GM21529 (cell line): ENCODE results near the gene BFAR.
A peak's percentile ranks its signal among the peaks of the same experiment; 100 is the strongest.
"Not testable (repeated sequence)": the region's sequence is repeated elsewhere in the genome, so short reads cannot be mapped to it uniquely, and the experiment has no call there.

Experiments used
- ATAC-seq: cut with Tn5 transposase; IDR thresholded peaks from one replicate; pipeline ENCODE4 v1.9.1; 2021; ENCODE audit not compliant: unreplicated experiment

BFAR gene

DNA sequence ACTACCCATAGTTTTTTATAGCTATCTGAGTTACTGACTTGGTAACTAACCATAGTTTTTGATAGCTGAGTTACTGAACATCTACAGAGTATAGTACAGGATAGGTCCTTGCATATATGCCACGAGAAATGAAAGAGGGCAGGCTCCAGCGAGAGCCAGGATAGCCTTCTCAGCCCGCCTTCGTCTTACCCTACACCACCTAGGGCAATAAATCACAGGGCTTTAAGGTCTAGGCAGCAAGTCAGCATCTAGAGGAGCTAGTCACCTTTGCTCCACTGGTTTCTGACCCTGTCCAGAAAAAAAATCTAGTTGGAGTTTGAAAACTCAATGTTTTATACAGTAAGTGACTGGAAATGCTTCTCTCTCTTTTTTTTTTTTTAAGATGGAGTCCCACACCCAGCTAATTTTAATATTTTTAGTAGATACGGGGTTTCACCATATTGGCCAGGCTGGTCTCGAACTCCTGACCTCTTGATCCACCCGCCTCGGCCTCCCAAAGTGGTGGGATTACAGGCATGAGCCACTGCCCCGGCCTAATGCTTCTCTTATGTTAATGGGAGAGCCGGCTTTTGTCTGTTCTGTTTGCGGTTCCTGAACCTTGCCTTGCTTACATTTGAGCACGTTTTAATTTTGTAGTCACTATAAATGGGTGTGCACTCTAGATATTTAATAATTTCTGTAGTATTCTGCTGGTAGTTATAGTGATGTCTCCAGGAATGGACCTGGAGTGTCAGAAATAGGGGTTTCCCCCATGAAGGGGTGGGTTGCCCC, 2.8 kb downstream of the BFAR start:
- ATAC-seq, result no peak

DNA sequence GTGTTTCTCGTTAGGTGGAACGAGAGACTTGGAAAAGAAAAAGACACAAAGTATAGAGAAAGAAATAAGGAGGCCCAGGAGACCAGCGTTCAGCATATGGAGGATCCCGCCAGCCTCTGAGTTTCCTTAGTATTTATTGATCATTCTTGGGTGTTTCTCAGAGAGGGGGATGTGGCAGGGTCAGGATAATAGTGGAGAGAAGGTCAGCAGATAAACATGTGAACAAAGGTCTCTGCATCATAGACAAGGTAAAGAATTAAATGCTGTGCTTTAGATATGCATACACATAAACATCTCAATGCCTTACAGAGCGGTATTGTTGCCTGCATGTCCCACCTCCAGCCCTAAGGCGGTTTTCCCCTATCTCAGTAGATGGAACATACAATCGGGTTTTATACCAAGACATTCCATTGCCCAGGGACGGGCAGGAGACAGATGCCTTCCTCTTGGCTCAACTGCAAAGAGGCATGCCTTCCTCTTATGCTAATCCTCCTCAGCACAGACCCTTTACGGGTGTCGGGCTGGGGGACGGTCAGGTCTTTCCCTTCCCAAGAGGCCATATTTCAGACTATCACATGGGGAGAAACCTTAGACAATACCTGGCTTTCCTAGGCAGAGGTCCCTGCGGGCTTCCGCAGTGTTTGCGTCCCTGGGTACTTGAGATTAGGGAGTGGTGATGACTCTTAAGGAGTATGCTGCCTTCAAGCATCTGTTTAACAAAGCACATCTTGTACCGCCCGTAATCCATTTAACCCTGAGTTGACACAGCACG, 3.6 kb downstream of the BFAR start:
- ATAC-seq, result not testable (repeated sequence)

DNA sequence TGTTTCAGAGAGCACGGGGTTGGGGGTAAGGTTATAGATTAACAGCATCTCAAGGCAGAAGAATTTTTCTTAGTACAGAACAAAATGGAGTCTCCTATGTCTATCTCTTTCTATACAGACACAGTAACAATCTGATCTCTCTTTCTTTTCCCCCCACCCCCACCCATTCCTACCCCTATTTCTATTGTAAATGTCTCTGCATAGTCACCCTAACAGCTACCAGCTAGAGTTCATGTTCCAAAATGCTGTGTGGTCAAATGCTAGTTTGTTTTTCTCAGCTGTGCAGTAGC, 4.1 kb downstream of the BFAR start:
- ATAC-seq, result not testable (repeated sequence)

DNA sequence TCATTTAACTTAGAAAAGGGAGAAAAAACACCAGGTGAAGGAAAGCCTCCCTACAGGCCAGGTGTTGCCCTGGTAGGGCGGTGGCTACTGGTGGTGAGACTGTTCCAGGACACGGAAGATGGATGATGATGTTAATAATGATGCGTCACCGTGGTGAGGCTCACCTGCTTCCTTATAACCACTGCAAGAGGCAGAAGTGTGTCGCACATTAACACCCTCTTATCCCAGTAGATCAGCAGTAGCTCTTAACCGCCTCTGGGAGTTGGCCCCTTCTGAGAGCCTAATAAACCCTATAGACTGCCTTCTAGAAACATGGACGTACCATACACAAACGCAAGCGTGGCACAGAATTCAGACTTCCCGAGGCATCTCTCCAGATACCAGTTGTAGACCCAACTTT, 7.8 kb downstream of the BFAR start:
- no peak for ATAC-seq

DNA sequence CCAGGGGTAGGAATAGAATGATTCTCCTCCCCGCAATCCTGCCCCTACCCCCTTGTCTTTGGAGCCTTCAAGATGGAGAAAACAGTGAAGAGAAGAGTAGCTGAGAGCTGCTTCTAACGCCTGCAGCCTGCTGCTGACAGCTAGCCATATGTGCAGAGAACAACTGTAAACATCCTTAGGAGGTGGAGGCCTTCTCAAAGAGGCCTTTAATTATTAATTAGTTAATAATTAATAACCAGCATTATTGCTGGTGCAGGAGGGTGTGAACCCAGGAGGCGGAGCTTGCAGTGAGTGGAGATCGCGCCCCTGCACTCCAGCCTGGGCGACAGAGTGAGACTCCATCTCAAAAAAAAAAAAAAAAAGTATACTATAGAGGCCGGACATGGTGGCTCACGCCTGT, 8.5 kb downstream of the BFAR start:
- ATAC-seq, result no peak

DNA sequence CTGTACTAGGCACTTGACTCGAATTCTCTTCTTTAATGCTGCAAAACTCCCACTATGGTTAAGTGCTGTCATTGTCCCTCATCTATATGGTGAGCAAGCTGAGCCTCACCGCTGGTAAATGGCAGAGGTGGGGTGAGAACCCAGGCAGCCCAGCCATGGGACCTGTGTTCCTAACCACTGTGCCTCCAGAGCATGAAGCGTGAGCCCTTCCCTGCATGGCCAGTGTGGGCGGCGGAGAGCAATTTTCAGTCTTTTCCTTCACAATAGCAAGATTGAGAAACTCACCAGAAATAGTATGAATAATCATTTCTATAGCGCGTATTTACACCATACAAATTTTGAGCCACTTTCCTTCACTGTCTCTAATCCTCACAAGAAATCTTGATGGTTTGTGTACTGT, 9.2 kb downstream of the BFAR start:
- ATAC-seq, result no peak

DNA sequence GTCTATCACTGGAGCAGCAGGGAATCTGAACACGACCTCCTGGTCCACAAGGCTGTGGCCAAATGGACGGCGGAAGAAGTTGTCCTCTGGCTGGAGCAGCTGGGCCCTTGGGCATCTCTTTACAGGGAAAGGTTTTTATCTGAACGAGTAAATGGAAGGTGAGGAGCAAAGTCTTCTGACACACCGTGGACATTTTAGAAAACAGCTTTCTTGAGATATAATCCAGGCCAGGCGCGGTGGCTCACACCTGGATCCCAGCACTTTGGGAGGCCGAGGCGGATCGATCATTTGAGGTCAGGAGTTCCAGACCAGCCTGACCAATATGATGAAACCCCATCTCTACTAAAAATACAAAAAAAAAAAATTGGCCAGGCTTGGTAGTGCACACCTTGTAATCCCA, 17.1 kb downstream of the BFAR start:
- no peak for ATAC-seq

DNA sequence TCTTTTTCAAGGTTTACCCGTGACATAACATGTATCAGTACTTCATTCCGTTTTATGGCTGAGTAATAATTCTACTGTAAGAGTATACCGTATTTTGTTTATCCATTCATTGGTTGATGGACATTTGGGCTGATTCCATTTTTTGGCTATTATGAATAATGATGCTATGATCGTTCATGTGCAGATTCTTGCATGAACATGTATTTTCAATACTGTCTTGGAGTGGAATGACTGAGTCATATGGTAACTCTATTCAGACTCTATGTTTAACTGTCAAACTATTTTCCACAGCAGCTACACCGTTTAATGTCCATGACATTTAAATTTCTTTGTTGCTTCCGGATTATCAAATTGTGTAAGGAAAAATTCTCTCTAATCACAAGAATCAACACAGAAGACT, 17.9 kb downstream of the BFAR start:
- no peak for ATAC-seq

DNA sequence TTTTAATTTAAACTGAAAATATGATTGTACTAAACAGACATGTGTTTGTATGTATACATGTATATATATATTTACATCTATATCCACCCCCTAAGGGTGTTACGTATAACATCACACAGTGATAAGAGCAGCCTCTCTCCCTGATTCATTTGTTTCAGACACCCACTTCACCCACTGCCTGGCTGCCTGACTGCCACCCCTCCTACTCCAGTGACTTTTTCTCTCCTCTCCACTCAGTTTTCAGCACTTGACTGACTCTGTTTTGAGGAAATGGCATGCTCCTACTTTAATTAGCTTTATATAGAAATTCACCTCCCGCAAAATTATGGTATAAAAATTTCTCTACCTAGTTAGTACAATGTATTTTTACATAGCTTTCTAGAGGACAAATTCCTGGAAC, 20.0 kb downstream of the BFAR start:
- no peak for ATAC-seq

DNA sequence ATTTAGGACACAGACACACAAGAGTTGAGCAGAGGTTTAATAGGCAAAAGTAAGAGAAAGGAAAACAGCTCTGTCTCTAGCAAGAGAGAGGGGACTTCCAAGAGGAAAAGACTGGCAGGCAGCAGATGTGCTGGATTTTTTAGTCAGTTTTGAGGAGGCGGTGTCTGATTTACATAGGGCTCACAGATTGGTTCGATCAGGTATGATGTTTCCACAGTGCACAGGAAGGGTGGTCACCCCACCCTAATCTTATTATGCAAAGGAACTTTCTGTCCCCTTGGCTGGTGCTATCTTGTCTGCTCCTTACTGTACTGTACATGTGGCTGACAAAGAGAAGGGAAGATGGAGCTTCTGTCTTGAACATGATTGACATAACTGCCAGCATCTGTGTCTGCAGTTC, 25.3 kb downstream of the BFAR start:
- peak; percentile 93 for ATAC-seq

DNA sequence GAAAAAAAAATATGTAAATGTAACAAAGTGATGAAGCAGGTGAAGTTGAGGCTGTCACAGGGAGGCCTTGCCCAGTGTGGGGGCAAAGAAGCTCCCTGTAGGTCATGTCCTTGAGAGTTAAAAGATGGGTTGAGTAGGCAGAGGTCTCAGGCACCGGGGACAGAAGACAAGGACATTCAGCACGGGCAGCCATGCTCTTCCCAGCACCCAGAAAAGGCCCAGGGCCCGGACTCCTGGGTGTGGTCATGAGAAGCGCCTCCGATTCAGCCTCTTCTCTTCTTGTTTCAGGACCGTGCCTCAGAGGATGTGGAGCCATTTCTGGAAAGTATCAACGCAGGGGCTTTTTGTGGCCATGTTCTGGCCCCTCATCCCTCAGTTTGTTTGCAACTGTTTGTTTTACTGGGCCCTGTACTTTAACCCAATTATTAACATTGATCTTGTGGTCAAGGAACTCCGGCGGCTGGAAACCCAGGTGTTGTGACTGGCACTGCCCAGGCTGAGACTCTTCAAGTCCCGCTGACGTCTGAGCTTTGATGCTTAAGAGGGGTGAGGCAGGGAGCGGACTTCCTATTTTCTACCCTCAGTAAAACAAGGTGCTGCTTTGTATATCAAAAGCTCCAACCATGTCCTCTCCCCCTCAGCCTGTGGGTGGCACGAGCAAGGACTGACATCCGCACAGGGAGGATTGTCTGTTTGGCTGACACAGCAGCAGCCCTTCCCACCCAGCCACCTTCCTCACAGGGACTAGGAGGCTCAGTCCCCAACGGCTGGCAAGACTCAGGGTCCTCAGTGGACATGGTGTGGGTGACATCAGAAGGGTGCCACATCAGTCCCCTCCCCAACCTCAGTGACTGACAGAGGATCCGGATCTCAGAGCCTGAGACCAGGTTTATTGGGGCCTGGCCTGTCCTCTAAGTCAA, 34.9 kb downstream of the BFAR start:
- ATAC-seq, result no peak

DNA sequence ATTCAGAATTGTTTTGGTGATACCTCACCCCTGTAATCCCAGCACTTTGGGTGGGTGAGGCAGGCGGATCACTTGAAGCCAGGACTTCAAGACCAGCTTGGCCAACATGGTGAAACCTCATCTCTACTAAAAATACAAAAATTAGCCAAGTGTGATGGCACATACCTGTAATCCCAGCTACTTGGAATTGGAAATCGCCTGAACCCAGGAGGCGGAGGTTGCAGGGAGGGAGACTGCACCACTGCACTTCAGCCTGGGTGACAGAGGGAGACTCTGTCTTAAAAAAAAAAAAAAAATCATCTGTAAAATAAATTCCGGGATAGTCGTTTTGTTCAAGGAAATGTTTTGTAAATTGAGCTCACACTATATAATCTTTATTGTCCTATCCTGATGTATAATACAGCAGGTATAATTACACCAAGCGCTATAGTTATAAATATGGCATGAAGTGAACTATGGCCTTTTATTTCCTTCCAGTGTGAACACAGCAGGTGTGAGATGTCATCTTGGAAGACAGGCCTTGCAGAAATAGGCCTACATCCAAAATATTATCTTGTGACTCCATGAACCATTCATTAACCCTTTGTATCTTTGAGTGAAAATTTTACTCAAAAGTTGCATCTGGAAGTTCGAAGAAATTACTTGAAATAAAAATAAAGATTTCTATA, 35.9 kb downstream of the BFAR start:
- ATAC-seq, result no peak

DNA sequence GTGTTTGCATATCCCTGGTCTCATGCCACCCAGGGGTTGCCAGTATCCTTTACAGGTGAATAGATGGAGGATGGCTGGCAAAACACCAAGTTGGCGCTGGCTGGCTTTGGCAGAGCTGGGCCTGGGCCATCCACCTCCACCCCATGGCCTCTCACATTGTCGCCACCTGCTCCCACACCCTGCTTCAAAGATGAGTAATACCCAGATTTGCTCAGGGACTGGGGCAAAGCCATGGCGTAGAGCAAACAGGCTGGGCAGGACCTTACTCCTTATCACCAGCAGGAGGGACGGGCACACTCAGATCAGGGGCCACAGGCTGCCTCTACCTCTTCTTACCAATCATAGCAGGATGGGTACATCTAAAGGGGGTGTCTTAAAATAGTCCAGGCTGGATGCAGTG, 37.0 kb downstream of the BFAR start:
- ATAC-seq, result no peak

DNA sequence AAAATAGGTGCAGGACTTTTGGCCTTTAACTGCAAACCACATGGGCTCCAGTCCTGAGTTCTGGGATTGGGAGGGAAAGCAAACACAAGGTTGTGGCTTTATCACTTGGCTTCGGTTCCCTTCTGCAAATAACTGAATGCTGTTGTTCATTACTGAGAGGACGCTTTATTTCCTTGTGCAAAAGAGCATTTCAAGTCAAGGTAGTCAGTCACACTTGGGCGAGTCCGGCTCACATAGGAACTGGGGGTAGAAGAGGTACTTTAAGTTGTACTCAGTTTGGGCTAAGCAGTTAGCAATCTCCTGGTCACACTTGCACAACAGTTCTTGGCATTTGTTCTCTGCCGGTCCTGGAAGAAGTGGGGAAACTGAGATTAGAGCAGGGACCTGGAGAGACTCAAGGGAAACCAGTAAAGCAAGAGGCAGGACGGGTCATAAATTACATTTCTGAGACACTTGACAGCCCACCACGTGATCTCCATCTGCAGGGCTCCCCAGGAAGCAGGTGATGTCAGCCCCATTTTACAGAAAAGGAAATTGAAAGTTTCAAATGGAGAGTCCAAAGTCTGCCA, 39.7 kb downstream of the BFAR start:
- peak; percentile 75 for ATAC-seq

DNA sequence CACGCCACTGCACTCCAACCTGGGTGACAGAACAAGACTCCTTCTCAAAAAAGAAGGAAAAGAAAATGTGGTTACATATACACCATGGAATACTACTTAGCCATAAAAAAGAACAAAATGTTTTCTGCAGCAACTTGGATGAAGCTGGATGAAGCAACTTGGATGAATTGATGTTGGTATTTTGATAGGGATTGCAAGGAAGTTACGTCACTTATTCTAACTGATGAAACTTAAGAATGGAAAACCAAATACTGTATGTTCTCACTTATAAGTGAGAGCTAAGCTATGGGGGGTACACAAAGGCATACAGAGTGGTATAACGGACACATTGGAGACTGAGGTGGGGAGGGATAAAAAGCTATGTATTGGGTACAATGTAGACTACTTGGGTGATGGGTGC, 43.9 kb downstream of the BFAR start:
- no peak for ATAC-seq

DNA sequence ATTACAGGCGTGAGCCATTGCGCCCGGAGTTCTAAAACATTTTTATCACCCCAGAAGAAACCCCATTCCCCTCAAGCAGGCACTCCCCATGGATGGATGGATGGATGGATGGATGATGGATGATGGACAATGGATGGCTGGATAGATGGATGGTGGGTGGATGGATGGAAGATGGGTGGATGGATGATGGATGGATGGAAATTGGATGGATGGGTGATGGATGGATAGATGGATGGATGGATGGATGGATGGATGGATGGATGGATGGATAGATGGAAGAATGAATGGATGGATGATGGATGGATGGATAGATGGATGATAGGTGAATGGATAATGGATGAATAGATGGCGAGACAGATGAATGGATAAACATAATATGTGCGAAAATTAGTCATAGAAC, 44.9 kb downstream of the BFAR start:
- no peak for ATAC-seq

DNA sequence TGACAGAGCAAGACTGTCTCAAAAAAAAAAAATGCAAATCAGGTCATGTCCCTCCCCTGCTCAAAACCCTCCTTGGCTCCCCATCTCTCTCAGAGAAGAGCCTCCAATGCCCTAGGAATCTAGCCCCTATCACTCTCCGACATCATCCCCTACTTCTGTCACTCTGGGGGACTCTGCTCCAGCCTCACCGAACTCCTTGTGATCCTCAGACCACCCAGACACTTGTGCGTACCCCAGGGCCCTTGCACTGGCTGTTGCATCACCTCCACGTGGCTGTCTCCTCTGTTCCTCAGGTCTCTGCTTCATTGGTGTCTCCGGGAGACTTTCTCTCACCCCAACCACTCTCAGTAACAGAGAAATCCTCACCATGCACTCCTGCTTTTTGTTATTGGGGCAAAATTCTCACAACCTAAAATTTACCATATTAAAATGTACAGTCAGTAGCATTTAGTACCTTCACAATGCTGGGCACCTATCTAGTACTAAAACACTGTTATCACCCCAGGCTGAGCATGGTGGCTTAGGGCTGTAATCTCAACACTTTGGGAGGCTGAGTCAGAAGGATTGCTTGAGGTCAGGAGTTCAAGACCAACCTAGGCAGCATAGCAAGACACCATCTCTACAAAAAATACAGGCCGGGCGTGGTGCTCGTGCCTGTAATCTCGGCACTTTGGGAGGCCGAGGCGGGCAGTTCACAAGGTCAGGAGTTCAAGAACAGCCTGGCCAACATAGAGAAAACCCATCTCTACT, 46.2 kb downstream of the BFAR start:
- no peak for ATAC-seq

DNA sequence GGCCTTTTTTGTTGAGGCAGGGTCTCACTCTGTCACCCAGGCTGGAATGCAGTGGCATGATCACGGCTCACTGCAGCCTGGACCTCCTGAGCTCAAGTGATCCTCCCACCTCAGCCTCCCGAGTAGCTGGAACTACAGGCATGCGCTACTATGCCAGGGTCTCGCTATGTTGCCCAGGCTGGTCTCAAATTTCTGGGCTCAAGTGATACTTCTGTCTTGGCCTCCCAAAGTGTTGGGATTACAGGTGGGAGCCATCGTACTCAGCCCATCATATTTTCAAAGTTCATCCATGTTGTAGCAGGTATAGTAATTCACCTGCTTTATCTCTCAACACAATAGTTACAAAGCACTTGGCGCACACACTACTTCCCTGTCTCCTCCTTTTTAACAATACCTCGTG, 47.6 kb downstream of the BFAR start:
- not testable (repeated sequence) for ATAC-seq

DNA sequence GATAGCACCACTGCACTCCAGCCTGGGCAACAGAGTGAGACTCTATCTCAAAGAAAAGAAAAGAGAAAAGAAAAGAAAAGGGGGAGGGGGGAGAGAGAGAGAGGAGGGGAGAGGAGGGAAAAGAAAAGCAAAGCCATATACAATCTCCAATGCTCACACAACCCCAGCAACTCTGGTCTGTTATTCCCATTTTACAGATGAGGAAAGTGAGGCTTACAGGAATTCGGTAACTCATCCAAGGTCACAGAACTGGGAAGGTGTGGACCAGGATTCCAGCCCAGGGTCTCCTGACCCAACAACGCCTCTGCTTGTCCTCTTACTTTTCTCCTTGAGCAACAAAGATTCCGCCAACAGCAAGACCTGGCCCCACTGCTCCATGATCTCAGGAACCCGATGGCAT, 48.4 kb downstream of the BFAR start:
- no peak for ATAC-seq

DNA sequence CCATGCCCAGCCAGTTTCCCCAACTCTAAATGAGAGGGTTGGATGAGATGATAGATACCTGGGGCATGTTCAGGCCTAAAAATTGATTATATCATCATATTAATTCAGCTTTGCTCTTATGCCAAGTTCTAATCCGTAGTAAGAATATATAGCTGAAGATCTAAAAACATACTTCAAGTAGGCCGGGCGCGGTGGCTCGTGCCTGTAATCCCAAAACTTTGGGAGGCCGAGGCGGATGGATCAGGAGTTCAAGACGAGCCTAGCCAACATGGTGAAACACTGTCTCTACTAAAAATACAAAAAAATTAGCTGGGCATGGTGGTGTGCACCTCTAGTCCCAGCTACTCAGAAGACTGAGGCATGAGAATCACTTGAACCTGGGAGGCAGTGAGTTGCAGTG, 49.4 kb downstream of the BFAR start:
- no peak for ATAC-seq
